ENCODE results near the gene CABLES1. TPM values are rescaled to one million over a fixed set of nuclear protein-coding genes. Genes with fewer than 3 reads are reported as not detected.
A peak's percentile ranks its signal among the peaks of the same experiment; 100 is the strongest.
"Not testable (repeated sequence)": the region's sequence is repeated elsewhere in the genome, so short reads cannot be mapped to it uniquely, and the experiment has no call there.

CABLES1 gene
- total and polyA plus RNA-seq, 2 experiments from 2014 or later = 7.2 to 10.8 TPM

DNA sequence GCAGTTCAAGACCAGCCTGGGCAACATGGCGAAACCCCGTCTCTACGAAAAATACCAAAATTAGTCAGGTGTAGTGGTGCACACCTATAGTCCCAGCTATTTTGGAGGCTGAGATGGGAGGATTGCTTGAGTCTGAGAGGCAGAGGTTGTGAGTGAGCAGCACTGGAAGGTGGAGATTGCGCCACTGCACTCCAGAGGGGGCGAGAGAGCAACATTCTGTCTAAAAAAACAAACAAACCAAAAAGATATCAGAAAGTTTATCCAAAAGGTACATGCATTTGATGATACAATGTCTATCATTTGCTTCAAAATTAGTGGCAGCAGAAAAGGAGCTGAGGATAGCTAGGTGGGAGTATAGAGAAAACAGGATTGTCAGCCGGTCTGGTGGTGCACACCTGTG is 39.8 kb upstream of the CABLES1 start:
- Histone ChIP-seq H3K4me1 (ENCODE audit: insufficient read depth) (peaks cover 9% of the 10 kb centered on the region), H2AFZ (no peak overlapping the region), H3K27me3 (no peaks in the 10 kb centered on the region), H3K9me3 (ENCODE audit: low read depth) (no peaks in the 10 kb centered on the region), H4K20me1 (ENCODE audit: insufficient read depth, poor library complexity, severe bottlenecking) (no peaks in the 10 kb centered on the region), H3K4me2 (no peak overlapping the region), H3K27ac (no peak overlapping the region), H3K9me2 (replicated peaks; ENCODE audit: insufficient read depth) (no peaks in the 10 kb centered on the region), H3K36me3 (replicated peaks; ENCODE audit: insufficient read depth, low read depth) (no peaks in the 10 kb centered on the region), H3K4me3 (no peak overlapping the region), H3K79me2 (no peaks in the 10 kb centered on the region)
- TF ChIP-seq, protein P1, sequence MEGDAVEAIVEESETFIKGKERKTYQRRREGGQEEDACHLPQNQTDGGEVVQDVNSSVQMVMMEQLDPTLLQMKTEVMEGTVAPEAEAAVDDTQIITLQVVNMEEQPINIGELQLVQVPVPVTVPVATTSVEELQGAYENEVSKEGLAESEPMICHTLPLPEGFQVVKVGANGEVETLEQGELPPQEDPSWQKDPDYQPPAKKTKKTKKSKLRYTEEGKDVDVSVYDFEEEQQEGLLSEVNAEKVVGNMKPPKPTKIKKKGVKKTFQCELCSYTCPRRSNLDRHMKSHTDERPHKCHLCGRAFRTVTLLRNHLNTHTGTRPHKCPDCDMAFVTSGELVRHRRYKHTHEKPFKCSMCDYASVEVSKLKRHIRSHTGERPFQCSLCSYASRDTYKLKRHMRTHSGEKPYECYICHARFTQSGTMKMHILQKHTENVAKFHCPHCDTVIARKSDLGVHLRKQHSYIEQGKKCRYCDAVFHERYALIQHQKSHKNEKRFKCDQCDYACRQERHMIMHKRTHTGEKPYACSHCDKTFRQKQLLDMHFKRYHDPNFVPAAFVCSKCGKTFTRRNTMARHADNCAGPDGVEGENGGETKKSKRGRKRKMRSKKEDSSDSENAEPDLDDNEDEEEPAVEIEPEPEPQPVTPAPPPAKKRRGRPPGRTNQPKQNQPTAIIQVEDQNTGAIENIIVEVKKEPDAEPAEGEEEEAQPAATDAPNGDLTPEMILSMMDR (IDR thresholded peaks at IDR 0.05; ENCODE audit: poor library complexity) = no peak
- no peak for TF ChIP-seq EZH2phosphoT487 (IDR thresholded peaks at IDR 0.05; ENCODE audit: low read depth, severe bottlenecking, unreplicated experiment)
- TF ChIP-seq EZH2 (IDR thresholded peaks at IDR 0.05; ENCODE audit: borderline replicate concordance) = no peak
- DNase-seq (ENCODE audit: low spot score) = no peak
- 97% methylated on average over 6 of the region's 6 CpGs for WGBS (ENCODE audit: low lambda C conversion rate, missing lambda C conversion rate)

DNA sequence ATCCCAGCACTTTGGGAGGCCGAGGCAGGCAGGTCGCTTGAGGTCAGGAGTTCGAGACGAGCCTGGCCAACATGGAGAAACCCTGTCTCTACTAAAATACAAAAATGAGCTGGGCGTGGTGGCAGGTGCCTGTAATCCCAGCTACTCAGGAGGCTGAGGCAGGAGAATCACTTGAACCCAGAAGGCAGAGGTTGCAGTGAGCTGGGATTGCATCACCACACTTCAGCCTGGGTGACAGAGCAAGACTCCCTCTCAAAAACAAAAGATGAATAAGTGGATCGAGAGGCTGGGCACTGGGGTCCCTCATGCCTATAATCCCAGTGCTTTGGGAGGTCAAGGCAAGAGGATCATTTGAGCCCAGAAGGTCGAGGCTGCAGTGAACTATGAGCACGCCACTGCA is 38.3 kb upstream of the CABLES1 start:
- not testable (repeated sequence) for H2AFZ ChIP-seq; H3K36me3 ChIP-seq (replicated peaks; ENCODE audit: insufficient read depth, low read depth); H3K4me1 ChIP-seq (ENCODE audit: insufficient read depth); H3K4me2 ChIP-seq; H3K79me2 ChIP-seq; DNase-seq (ENCODE audit: low spot score); H3K27me3 ChIP-seq; H3K4me3 ChIP-seq; H4K20me1 ChIP-seq (ENCODE audit: insufficient read depth, poor library complexity, severe bottlenecking); H3K9me2 ChIP-seq (replicated peaks; ENCODE audit: insufficient read depth); H3K27ac ChIP-seq; H3K9me3 ChIP-seq (ENCODE audit: low read depth)
- WGBS (ENCODE audit: low lambda C conversion rate, missing lambda C conversion rate) = 96% methylated on average over 8 of the region's 8 CpGs

DNA sequence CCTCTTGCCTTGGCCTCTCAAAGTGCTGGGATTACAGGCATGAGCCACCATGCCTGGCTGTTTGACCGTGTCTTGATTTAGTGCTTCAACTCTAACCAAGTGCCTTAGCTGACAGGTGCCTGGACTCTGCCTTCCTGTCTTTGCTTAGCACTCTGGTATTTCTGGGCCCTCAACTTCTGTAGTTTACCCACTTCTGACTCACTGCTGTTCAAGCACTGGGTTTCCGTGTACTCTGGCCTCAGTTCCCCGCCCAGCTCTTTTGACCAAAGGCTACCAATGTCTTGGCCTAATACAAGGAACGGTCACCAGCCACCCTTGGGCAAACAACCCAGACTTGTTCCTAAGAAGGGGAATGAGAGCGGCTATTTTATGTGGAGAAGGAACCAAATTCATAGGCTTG is 35.7 kb upstream of the CABLES1 start:
- no peaks in the 10 kb centered on the region for H4K20me1 ChIP-seq (ENCODE audit: insufficient read depth, poor library complexity, severe bottlenecking)
- DNase-seq (ENCODE audit: low spot score) = peak; percentile 82
- peak overlapping the region; percentile 92 for H3K27ac ChIP-seq
- H3K27me3 ChIP-seq = no peaks in the 10 kb centered on the region
- H3K9me3 ChIP-seq (ENCODE audit: low read depth) = no peaks in the 10 kb centered on the region
- H3K4me3 ChIP-seq = no peak overlapping the region
- peaks cover 19% of the 10 kb centered on the region for H3K4me1 ChIP-seq (ENCODE audit: insufficient read depth)
- H3K4me2 ChIP-seq = peak overlapping the region; percentile 12
- H3K9me2 ChIP-seq (replicated peaks; ENCODE audit: insufficient read depth) = no peaks in the 10 kb centered on the region
- no peak overlapping the region for H2AFZ ChIP-seq
- TF ChIP-seq EZH2phosphoT487 (IDR thresholded peaks at IDR 0.05; ENCODE audit: low read depth, severe bottlenecking, unreplicated experiment) = no peak
- H3K79me2 ChIP-seq = no peaks in the 10 kb centered on the region
- 59% methylated on average over 5 of the region's 5 CpGs for WGBS (ENCODE audit: low lambda C conversion rate, missing lambda C conversion rate)
- no peaks in the 10 kb centered on the region for H3K36me3 ChIP-seq (replicated peaks; ENCODE audit: insufficient read depth, low read depth)

DNA sequence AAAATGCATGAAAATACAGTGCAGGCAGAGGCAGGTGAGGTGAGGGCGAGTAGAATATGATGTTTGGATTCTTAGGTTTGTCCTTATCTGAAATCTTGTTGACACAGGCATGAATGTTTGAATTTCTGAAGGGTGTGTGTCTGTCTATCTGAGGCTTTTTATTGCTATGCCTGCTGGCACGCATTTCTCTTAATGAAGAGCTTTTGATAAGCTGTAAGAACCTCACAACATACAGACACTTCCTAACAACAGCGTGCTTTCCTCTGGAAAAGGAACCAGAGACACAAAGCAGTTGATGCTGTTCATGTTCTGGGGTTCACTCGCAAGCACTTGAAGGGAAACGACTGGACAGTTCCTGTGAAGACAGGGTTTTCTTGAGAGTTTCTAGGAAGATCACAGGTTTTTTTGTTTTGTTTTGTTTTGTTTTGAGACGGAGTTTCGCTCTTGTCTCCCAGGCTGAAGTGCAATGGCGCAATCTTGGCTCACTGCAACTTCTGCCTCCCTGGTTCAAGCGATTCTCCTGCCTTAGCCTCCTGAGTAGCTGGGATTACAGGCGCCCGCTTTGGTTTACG is 33.3 kb upstream of the CABLES1 start:
- peak; percentile 64 for DNase-seq (ENCODE audit: low spot score)
- Histone ChIP-seq H4K20me1 (ENCODE audit: insufficient read depth, poor library complexity, severe bottlenecking) (no peaks in the 10 kb centered on the region), H3K27ac (peak overlapping the region; percentile 91), H3K9me3 (ENCODE audit: low read depth) (no peaks in the 10 kb centered on the region), H3K9me2 (replicated peaks; ENCODE audit: insufficient read depth) (no peaks in the 10 kb centered on the region), H3K4me3 (no peak overlapping the region), H3K4me1 (ENCODE audit: insufficient read depth) (peaks cover 33% of the 10 kb centered on the region), H3K27me3 (no peaks in the 10 kb centered on the region), H2AFZ (no peak overlapping the region), H3K79me2 (no peaks in the 10 kb centered on the region), H3K4me2 (peak overlapping the region; percentile 32), H3K36me3 (replicated peaks; ENCODE audit: insufficient read depth, low read depth) (no peaks in the 10 kb centered on the region)
- WGBS (ENCODE audit: low lambda C conversion rate, missing lambda C conversion rate) = 63% methylated on average over 12 of the region's 12 CpGs
- TF ChIP-seq EZH2 (IDR thresholded peaks at IDR 0.05; ENCODE audit: borderline replicate concordance) (no peak), EZH2phosphoT487 (IDR thresholded peaks at IDR 0.05; ENCODE audit: low read depth, severe bottlenecking, unreplicated experiment) (no peak)
- TF ChIP-seq, protein P1 (IDR thresholded peaks at IDR 0.05; ENCODE audit: poor library complexity) = no peak
